ENCODE measurements around the gene CDH19.

CDH19 gene

DNA sequence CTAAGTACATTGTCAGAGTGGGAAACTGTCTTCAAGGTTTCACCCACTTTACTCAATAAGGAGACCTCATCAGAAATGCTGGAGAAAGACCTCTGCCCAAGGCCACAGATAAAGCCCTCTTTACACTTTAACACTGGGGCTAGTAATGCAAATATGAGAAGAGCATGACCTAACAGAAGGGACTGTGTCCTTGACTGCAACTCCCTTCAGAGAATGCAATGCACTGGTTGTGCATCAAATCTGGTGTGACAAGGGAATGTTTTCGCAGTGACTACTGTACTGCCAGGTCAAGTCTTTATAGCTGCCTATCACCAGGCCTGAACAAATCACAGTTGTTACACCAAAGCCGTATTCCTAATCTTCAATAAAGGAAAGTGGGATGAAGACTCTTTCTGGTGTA is 28.6 kb downstream of the CDH19 start:
- POLR2A ChIA-PET = no interaction called here

DNA sequence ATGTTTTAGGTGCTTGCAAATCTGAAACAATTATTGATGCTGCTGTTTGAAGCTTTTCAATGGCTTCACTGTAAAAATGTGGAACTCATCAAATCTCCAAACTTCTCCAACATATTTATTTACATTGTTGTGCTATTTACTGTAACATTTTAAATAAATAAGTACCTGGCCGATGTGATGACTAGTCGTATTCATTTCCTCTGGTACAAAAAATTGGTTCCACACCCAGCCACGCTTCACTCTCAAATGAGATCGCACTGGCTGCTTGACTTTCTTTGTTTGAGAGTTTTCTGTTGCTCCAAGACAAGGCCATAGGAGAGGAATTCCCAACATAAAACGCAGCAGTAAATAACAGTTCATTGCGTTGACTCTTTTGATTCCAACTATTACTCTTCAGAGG is 32.0 kb downstream of the CDH19 start:
- ChIA-PET POLR2A (no interaction called here), CTCF (no interaction called here)
- no peak for DNase-seq (ENCODE audit: extremely low spot score)
- TF ChIP-seq, protein P1, sequence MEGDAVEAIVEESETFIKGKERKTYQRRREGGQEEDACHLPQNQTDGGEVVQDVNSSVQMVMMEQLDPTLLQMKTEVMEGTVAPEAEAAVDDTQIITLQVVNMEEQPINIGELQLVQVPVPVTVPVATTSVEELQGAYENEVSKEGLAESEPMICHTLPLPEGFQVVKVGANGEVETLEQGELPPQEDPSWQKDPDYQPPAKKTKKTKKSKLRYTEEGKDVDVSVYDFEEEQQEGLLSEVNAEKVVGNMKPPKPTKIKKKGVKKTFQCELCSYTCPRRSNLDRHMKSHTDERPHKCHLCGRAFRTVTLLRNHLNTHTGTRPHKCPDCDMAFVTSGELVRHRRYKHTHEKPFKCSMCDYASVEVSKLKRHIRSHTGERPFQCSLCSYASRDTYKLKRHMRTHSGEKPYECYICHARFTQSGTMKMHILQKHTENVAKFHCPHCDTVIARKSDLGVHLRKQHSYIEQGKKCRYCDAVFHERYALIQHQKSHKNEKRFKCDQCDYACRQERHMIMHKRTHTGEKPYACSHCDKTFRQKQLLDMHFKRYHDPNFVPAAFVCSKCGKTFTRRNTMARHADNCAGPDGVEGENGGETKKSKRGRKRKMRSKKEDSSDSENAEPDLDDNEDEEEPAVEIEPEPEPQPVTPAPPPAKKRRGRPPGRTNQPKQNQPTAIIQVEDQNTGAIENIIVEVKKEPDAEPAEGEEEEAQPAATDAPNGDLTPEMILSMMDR (IDR thresholded peaks at IDR 0.05; ENCODE audit: control extremely low read depth, extremely low read depth, low read depth, missing control alignments) = no peak

More for the DNA sequence above, 28.6 kb downstream of the CDH19 start:
- no peak for DNase-seq (ENCODE audit: extremely low spot score)
- CTCF ChIA-PET = no interaction called here
- TF ChIP-seq, protein P1 (IDR thresholded peaks at IDR 0.05; ENCODE audit: control extremely low read depth, extremely low read depth, low read depth, missing control alignments) = no peak

DNA sequence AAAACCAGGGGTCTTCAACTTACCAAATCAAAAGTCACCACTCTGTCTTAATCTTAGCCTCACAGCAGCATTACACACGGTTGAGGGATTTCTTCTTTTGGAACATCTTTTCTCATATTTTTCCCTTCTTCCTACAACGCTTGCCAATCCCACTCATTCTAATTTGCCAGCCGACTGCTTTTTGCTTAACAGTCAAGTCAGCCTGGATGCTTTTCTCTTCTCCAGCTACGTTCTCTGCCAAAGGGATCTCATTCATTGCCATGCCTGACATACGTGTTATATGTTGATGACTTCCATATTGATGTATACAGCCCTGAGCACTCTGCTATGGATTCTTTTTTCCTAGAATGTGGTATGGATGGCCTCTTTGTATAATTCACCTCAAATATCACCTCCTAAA is 37.3 kb downstream of the CDH19 start:
- POLR2A ChIA-PET = no interaction called here
- CTCF ChIA-PET = no interaction called here
- no peak for DNase-seq (ENCODE audit: extremely low spot score)
- TF ChIP-seq, protein P1 (IDR thresholded peaks at IDR 0.05; ENCODE audit: control extremely low read depth, extremely low read depth, low read depth, missing control alignments) = no peak

DNA sequence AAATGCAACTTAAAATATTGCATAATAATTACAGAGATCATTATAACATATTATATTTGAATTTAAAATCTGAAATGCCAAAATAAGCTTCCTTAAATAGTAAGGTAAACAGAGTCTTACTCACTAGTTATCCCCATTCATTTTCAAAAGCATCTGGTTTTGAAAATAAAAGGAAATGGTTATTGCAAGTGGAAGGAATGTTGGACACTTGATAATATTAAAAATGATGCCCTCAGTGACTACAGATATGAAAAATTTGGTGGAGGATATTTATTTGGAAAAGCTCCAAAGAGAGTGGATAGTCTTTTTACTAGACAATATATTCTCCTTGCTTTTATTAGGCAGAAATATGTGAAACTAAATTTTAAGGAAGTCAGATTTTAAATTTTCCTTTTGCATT is 39.7 kb downstream of the CDH19 start:
- CTCF ChIA-PET = no interaction called here
- POLR2A ChIA-PET = no interaction called here
- TF ChIP-seq, protein P1 (IDR thresholded peaks at IDR 0.05; ENCODE audit: control extremely low read depth, extremely low read depth, low read depth, missing control alignments) = no peak

DNA sequence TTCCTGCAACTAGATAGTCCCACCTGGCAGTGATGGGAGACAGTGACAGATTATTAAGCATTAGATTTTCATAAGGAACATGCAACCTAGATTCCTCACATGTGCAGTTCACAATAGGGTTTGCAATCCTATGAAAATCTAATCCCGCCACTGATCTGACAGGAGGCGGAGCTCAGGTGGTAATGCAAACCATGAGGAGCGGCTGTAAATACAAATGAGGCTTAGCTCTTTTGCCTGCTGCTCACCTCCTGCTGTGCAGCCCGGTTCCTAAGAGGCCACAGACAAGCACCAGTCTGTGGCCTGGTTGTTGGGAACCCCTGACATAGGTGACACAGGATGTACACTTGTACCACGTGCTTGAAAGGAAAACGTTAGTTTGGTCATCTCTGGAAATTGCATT is 41.6 kb downstream of the CDH19 start:
- no peak for DNase-seq (ENCODE audit: extremely low spot score)
- ChIA-PET CTCF (no interaction called here), POLR2A (no interaction called here)
- TF ChIP-seq, protein P1 (IDR thresholded peaks at IDR 0.05; ENCODE audit: control extremely low read depth, extremely low read depth, low read depth, missing control alignments) = no peak

More for the DNA sequence above, 39.7 kb downstream of the CDH19 start:
- DNase-seq (ENCODE audit: extremely low spot score) = no peak

DNA sequence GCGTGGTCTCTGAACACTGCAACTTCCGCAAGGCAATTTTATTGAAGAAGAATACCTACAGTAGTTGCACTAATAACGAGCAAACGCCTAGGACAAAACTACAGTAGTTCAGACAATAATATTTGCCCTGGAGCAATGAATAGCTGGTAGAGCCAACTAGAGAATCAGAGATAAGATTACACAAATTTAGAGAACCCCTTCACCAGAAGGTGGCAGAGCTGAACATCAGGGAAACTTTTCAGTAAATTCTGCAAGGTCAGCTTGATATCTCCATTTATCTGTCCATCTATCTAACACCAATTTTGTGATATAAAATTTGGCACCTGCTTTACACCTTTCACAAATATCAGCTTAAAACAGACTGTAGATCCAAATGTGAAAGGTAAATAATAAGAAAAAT is 43.8 kb downstream of the CDH19 start:
- TF ChIP-seq, protein P1 (IDR thresholded peaks at IDR 0.05; ENCODE audit: control extremely low read depth, extremely low read depth, low read depth, missing control alignments) = peak; percentile 7
- POLR2A ChIA-PET = no interaction called here
- no peak for DNase-seq (ENCODE audit: extremely low spot score)
- CTCF ChIA-PET = interaction anchor here (0.9 to 1.3 kb wide), 2 partner anchors 314 to 641 kb away, joined by 3 to 4 read pairs; no protein-coding TSS in a partner anchor

DNA sequence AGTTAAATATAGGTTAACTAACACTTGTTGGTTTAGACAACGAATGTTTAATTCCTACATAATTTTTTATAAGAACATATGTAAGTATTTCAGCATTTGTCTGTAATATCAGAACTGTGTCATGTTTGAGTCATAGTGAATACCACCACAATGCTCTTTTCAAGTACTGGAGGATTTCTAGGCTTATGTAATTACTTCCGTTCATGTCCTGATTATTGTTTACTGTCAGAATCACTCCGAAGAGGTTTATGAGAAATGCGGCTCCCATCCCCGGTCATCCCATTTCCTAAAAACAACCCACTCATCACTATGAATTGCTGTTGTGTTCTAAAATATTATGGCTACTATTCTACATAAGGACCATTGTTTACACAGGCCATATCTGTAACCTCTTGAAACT is 45.1 kb downstream of the CDH19 start:
- TF ChIP-seq, protein P1 (IDR thresholded peaks at IDR 0.05; ENCODE audit: control extremely low read depth, extremely low read depth, low read depth, missing control alignments) = no peak
- ChIA-PET POLR2A (no interaction called here), CTCF (no interaction called here)
- no peak for DNase-seq (ENCODE audit: extremely low spot score)

Measured in GM10248 (cell line).